ENCODE data around the gene TOR4A. TPM values are rescaled to one million over a fixed set of nuclear protein-coding genes. Genes with fewer than 3 reads are reported as not detected.

TOR4A gene
- total RNA-seq, 1 donor from 2014 or later: 37.7 TPM

DNA sequence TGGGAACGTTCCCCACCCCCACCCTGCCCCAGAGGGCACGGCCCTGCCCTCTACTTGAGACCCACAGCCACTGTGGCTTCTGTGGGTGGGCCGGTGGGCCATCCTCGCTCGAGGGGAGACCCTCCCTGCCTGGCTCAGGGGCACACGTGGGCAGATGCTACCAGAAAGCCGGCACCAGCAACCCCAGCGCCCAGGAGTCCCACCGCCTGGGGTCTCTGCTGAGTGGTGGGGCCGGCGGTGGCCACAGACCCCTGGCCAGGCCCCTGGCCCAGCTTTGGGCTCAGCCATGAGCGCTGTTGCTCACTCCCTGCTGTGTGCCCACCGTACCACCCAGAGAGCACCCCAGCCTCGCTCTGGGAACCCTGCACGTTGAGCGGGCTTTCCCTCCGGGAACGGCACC is 41.1 kb downstream of the TOR4A start:
- TF ChIP-seq, protein P1, sequence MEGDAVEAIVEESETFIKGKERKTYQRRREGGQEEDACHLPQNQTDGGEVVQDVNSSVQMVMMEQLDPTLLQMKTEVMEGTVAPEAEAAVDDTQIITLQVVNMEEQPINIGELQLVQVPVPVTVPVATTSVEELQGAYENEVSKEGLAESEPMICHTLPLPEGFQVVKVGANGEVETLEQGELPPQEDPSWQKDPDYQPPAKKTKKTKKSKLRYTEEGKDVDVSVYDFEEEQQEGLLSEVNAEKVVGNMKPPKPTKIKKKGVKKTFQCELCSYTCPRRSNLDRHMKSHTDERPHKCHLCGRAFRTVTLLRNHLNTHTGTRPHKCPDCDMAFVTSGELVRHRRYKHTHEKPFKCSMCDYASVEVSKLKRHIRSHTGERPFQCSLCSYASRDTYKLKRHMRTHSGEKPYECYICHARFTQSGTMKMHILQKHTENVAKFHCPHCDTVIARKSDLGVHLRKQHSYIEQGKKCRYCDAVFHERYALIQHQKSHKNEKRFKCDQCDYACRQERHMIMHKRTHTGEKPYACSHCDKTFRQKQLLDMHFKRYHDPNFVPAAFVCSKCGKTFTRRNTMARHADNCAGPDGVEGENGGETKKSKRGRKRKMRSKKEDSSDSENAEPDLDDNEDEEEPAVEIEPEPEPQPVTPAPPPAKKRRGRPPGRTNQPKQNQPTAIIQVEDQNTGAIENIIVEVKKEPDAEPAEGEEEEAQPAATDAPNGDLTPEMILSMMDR (IDR thresholded peaks at IDR 0.05; ENCODE audit: unreplicated experiment): no peak
- peaks cover 2% of the 10 kb centered on the region for H3K27me3 Mint-ChIP-seq (ENCODE audit: unreplicated experiment)
- H3K27ac Mint-ChIP-seq (ENCODE audit: unreplicated experiment): no peak overlapping the region
- no peaks in the 10 kb centered on the region for H3K36me3 Mint-ChIP-seq (ENCODE audit: low read depth, unreplicated experiment)
- H3K4me3 Mint-ChIP-seq (ENCODE audit: unreplicated experiment): no peak overlapping the region
- no peaks in the 10 kb centered on the region for H3K9me3 Mint-ChIP-seq (ENCODE audit: unreplicated experiment)
- H3K4me1 Mint-ChIP-seq (ENCODE audit: unreplicated experiment): peaks cover 6% of the 10 kb centered on the region
- no peak for DNase-seq (ENCODE audit: low spot score)

DNA sequence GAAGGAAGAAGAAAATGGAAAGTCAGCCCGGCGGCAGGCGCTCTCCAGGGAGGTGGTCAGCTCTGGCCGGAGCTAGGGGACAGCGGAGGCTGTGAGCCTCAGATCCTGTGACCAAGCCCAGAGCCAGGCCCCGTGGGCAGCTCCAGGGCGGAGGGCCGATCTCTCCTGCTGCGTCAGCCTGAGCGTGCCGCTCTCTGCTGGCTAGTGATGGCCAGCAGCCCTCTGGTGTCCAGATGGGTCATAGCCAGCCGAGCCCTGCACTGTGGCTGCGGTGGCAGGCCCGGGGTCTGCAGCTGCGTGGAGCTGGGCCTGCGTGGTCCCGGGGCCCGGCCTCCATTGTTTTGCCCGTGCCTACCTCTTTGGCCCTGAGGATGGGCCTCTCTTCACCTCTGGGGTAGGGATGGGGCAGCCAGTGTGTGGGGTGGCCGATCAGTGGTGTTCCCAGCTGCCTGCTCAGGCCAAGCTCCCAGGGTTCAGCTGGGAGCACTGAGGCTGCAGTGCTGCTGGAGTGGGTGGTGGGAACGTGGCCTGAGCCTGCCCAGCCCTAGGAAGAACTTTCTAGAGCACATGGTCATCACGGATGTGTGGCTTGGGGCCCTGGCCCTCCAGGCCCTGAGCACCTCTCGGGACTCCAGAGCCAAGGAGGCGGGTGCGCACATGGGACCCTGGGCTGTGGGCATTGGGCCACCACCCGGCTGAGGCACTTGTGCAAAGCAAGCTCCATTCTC is 41.6 kb downstream of the TOR4A start:
- no peak overlapping the region for H3K4me3 Mint-ChIP-seq (ENCODE audit: unreplicated experiment)
- TF ChIP-seq, protein P1 (IDR thresholded peaks at IDR 0.05; ENCODE audit: unreplicated experiment): no peak
- H3K36me3 Mint-ChIP-seq (ENCODE audit: low read depth, unreplicated experiment): no peaks in the 10 kb centered on the region
- peak; percentile 58 for DNase-seq (ENCODE audit: low spot score)
- peaks cover 2% of the 10 kb centered on the region for H3K27me3 Mint-ChIP-seq (ENCODE audit: unreplicated experiment)
- no peaks in the 10 kb centered on the region for H3K9me3 Mint-ChIP-seq (ENCODE audit: unreplicated experiment)
- H3K4me1 Mint-ChIP-seq (ENCODE audit: unreplicated experiment): peaks cover 6% of the 10 kb centered on the region
- no peak overlapping the region for H3K27ac Mint-ChIP-seq (ENCODE audit: unreplicated experiment)

DNA sequence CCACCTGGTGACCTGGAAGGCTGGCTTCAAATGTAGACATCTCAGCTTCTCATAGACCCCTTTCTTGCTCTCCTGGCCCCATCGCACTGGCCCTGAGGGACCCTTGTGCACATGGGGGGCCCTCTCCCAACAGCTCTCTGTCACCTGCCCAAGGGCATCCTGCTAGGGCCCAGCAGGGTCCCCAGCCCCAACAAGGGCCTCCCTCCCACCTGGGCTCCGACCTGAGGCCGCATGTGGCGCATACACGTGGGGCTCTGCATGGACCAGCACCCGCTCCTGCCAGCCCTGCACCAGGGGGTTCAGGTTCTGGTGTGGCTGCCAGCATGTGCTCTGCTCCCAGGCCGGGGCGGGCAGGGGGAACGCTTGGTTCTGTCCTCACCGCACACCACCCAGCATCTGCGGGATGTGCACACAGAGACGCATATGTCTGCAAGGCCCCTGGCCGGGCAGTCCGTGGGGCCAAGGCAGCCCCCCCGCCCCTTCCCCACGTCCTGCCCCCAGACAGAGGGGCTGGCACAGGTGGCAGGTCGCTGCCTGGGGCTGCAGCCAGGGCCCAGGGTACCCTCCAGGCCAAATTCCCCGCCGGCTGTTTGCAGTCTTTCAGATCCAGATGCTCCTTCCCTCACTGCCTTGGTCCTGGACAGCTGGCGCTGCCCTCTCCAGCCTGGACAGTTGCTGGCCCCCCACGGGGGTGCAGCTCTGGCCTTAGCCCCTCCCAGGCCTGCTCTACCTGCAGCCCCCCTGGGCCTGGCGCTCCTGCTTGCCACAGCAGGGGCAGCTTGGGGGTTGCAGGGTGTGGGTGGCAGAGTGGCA is 42.4 kb downstream of the TOR4A start:
- Mint-ChIP-seq H3K9me3 (ENCODE audit: unreplicated experiment) (no peaks in the 10 kb centered on the region), H3K27me3 (ENCODE audit: unreplicated experiment) (peaks cover 2% of the 10 kb centered on the region), H3K4me3 (ENCODE audit: unreplicated experiment) (no peak overlapping the region), H3K27ac (ENCODE audit: unreplicated experiment) (no peak overlapping the region), H3K36me3 (ENCODE audit: low read depth, unreplicated experiment) (no peaks in the 10 kb centered on the region), H3K4me1 (ENCODE audit: unreplicated experiment) (peaks cover 6% of the 10 kb centered on the region)
- DNase-seq (ENCODE audit: low spot score): peak; percentile 19
- TF ChIP-seq, protein P1 (IDR thresholded peaks at IDR 0.05; ENCODE audit: unreplicated experiment): no peak

DNA sequence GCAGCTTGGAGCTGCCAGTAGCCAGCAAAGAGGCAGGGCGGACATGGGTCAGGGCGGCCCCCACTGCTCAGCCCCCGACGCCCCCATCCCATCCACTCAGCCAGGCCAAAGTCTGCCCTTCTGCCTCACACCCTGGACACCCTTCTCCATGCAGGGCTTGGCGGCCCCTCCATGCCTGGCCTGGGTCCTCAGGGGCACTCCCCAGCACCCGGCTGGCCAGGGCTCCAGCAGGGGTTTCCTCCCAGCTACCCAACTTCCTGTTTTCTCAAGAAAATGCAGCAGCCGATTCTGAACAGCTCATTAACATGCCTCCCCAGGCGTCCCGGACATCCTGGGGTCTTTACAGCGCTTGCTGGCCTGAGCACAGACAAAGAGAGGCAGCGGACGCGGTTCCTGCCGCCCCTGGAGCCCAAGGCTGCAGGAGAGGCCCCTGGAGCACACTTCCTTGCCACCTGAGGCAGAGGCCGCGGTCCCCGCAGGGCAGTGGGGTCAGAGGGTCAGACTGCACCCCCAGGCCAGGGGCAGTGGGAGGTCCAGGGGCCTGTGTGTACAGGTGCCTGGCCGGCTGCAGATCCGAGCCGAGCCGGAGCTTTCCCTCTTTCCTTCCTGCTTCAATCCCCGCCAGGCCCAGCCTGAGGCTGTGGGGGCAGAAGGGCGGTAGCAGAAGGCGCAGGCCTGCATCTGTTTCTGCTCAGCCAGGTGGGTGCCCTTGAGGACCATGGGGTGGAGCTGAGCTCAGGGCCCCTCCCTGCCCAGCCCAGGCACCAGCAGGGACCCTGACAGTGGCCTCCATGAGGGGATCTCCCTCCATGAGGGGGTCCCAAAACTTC is 43.2 kb downstream of the TOR4A start:
- H3K27ac Mint-ChIP-seq (ENCODE audit: unreplicated experiment): peak overlapping the region; percentile 61

More for the DNA sequence above, 43.2 kb downstream of the TOR4A start:
- TF ChIP-seq, protein P1 (IDR thresholded peaks at IDR 0.05; ENCODE audit: unreplicated experiment): no peak
- peak; percentile 80 for DNase-seq (ENCODE audit: low spot score)
- H3K4me1 Mint-ChIP-seq (ENCODE audit: unreplicated experiment): peaks cover 6% of the 10 kb centered on the region
- H3K9me3 Mint-ChIP-seq (ENCODE audit: unreplicated experiment): no peaks in the 10 kb centered on the region
- no peak overlapping the region for H3K4me3 Mint-ChIP-seq (ENCODE audit: unreplicated experiment)
- H3K36me3 Mint-ChIP-seq (ENCODE audit: low read depth, unreplicated experiment): no peaks in the 10 kb centered on the region
- H3K27me3 Mint-ChIP-seq (ENCODE audit: unreplicated experiment): peaks cover 3% of the 10 kb centered on the region
